CD4-positive, alpha-beta T cell treated with Interleukin-6 at 100 ng/mL for 8 hours (primary cell): Measurements from ENCODE around the gene ILKAP.

Experiments
- DNase-seq: peaks from one replicate; pipeline ENCODE4 v3.0.0-alpha.2; 2020; ENCODE audit warnings: mixed read lengths, low spot score

Gene ILKAP

DNA sequence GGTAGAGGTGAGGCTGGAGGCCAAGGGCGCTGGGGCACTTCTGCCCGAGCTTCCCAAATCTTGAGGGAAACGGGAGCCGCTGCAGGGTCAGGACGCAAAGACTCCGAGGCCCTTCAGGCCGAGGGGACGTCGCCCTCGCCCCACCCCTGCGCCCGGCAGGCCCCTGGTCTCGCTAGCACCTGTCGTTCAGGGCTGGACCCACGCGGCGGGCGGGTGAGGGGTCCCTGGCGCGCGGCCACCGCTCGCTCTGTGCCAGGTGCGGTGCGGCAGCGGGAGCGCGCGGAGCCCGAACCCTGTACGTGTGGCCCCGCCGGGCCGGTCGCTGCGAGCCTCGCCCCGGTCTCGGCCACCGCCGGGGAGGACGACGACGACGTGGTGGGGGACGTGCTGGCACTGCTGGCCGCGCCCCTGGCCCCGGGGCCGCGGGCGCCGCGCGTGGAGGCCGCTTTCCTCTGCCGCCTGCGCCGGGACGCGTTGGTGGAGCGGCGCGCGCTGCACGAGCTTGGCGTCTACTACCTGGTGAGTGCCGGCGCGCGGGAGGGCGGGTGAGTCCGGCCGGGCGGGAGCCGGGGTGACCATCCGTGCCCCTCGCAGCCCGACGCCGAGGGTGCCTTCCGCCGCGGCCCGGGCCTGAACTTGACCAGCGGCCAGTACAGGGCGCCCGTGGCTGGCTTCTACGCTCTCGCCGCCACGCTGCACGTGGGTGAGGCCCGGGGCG, 39.9 kb downstream of the ILKAP start:
- DNase-seq, result no peak

- DNase-seq, result no peak
Measured at GRCh38 chr2:238162846-238163441, 40.6 kb downstream of the ILKAP start.

DNA sequence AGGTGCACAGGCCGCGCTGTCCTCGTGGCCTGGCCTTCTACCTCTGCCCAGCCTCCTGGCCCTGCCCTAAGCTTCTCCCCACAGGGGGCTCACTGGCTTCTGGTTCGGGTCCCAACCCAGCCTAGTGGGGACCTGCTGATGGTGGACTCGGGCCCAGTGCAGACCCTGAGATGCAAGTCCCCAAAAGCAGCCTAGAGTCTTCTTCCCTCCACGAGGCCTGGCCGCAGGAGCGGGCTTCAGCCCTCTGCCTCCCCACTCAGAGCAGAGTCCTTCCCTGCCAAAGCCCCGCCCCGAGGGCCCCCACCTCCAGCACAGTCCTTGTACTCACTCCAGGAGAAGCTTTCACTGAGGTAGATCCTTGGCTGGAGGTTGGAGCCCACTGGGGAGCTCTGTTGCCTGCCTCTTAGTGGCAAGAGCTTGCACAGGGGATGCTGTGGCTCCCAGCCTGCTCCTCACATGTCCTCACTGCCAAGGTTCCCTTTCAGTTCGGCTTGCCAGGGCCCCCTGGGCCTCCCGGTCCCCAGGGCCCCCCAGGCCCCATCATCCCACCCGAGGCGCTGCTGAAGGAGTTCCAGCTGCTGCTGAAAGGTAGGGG, 41.1 kb downstream of the ILKAP start:
- no peak for DNase-seq

- DNase-seq, result no peak
Measured at GRCh38 chr2:238161291-238162051, 42.0 kb downstream of the ILKAP start.

DNA sequence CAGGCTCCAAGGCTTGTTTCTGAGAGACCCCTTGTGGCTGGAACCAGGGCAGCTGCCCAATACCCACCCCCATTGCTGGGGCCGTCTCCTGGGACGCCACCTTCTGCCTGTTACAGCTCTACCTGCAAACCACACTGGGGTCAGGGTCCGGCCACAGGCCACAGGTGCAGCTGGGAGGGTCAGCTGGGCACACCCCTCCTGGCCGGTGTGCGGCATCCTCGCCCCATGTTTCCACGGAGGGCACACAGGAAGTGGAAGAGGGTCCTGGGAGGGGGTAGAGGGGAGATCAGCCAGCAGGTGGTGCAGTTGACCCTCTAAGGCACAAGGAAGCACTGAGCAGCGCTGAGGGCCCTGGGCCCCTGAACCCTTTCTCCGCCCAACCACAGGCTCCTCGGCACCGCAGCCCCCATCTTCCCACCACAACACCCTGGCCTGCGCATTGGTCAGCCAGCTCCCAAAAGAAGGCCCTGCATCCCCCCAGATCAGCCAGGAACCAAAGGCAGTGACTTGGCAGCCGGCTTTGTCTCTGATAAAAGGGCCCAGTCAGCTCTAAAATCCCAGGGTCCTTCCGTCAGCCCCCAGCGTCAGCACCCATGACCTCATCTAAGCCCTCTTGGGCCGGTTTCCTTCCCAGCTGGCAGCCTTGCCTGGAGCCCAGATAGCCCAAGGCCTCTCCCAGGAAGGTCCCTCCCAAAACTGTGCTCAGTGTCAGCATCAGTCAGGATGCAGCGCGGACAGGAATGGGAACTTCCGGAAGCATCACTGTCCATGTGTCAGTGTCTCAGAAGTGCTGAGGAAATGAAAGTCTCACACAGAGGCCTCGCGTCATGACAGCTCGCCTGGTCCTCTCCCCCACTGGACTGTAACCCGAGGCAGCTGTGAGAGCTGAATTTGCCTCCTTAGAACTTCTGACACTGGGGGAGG, 43.0 kb downstream of the ILKAP start:
- no peak for DNase-seq

GRCh38 chr2:238159661-238160205, 43.8 kb downstream of the ILKAP start:
- DNase-seq, result no peak

GRCh38 chr2:238159071-238159539, 44.4 kb downstream of the ILKAP start:
- no peak for DNase-seq

- DNase-seq, result peak; percentile 16
Measured at GRCh38 chr2:238158509-238159070, 44.9 kb downstream of the ILKAP start, which contains the start of gene ERFE. TSS of gene ERFE (plus strand) at chr2:238158970. CDS start at chr2:238159008, 38 bp downstream.

DNA sequence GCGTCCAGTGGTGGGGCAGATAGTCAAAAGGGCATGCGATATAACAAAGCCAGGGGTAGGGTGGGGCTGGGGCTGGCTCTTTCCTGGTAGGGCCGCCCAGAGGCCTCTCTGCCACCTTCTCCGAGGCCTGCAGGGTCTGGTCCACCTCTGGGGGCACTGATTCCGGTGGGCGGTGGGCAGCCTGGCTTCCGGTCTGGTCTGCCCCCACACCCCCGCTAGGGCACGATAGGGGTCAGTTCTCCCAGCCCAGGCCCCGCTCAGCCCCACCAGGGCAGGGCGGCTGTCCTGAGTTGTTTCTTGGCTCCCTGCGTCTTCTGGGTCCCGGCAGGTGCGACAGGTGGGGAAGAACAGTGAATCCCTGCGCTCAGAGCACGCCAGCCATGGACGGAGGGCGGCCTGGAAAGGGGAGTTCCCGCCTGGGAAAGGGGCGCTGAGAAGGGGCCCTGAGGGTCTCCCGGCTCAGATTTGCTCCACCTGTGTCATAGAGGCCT, 45.4 kb downstream of the ILKAP start:
- no peak for DNase-seq

DNA sequence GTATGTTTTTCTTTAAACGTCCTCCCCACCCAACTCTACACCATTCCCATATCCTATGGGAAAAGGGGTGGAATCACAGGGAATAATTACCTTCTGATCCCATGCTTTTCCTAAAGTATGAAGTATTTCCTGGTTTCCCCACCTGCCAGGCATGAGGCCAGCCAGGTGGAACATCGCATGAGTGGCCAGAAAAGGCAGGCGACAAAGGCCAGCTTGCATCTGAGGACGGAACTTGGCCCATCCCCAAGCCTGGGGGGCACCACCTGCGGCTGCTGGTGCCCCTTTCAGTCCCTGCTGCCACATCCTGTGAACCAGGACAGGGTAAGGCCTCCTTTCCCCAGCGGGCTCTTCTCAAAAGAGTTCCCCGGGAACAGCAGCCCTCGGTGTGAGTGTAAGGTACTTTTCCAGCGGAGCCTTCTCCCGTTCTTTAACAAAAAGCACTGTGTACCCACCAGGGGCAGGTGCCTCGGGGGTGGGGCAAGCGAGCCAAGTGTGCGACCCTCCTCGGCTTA, 45.9 kb downstream of the ILKAP start:
- DNase-seq, result no peak

- DNase-seq, result no peak
Measured at GRCh38 chr2:238155761-238156694, 47.5 kb downstream of the ILKAP start.

DNA sequence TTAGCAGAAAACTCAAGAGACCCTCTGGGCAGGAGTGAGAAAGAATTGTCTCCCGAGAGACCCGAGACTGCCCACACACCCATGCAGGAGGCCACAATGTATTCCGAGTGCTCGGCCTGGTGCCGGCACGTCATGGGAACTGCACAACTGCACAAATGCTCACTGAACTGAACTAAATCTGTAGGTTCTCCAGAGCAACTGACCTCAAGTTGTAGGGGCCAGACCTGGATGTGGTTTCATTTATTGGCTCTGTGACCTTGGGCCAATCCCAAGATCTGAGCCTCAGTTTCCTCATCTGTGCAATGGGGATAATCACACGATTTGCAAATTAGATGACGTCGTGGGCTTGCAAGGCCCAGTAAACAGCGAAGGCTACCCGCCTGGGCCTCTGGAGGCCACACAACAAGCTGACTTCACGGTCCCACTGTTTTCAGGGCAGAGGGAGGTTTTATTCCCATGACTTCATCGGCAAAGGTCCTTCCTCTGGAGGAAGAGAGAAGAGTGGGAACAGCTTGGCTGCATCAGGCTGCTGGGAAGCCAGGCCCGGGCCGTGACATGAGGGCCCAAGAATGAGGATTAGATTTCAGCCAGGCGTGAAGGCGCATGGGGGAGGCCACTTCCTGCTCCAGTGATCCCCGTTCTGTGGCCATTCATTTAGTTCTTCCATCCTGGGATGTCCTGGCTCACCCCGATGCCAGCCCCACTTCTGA, 48.3 kb downstream of the ILKAP start:
- DNase-seq, result no peak

DNA sequence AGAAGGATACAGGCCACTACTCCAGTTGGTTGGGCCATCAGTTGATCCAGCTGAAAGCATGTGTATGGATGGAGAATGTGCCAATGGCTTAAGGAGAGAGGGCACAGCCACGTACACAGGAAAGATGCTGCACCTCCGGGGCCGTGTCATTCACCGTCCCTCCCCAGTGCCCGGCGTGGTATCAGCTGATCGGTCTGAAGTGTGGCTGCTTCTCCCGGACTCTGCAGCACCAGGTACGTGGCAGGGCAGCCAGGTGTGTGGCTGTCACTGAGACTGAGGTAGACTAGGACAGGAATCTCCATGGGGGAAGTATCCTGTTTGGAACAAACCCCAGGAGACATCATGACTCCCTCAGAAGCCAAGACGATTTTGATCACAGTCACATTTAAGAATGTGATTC, 48.9 kb downstream of the ILKAP start:
- DNase-seq, result no peak

- DNase-seq, result no peak
Measured at GRCh38 chr2:238152771-238153688, 50.5 kb downstream of the ILKAP start.

GRCh38 chr2:238151628-238152235, 51.8 kb downstream of the ILKAP start:
- DNase-seq, result no peak

DNA sequence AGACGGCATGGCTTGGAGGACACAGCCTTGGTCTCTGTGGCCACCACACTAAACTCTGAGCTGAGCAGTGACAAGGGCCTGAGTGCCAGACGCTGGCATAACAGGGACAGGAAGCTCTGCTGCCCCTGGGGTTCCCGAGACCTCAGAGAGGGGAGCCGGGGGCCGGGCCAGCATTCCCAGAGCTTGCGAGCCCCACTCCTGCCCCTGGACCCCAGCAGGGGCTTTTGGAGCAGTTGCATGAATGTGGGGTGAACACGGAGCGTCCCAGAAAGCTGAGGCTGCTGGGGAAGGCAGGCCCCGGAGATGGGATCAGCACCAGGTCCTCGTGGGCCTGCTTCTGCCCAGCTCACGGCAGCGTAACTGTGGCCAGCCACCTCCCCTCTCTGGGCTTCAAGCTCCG, 52.3 kb downstream of the ILKAP start:
- no peak for DNase-seq

- no peak for DNase-seq
Measured at GRCh38 chr2:238150686-238151085, 52.8 kb downstream of the ILKAP start.
